GM21786 (cell line): ENCODE data around the gene KCNF1.

Experiments used
- ATAC-seq: cut with Tn5 transposase; IDR thresholded peaks from one replicate; pipeline ENCODE4 v1.9.1; 2021; ENCODE audit not compliant: unreplicated experiment

Gene KCNF1

GRCh38 chr2:10961490-10961875 lies 49.7 kb downstream of the KCNF1 start:
- no peak for ATAC-seq

GRCh38 chr2:10962004-10962403 lies 50.3 kb downstream of the KCNF1 start:
- no peak for ATAC-seq

GRCh38 chr2:10963155-10963554 lies 51.4 kb downstream of the KCNF1 start:
- ATAC-seq, result no peak
